ENCODE data around the gene MYOG.

DNA sequence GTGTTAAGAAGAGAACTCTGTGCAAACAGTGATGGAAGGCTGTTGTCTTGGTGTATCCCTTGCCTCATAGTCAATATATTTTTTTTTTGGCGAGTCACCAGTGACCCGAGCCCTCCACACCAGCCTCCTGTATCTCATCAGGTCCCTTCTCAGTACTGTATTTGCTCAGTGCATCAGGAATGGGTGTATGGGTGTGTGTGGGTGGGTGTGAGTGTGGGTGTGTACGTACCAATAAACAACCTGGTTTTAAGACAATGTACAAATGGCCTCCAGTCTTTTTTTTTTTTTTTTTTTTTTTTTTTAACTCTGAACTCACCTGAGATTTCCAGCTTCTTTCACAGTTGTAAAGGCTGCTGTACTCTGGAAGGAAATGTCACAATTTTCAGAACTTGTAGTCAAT, 7.3 kb downstream of the MYOG start:
- TF ChIP-seq, protein P1, sequence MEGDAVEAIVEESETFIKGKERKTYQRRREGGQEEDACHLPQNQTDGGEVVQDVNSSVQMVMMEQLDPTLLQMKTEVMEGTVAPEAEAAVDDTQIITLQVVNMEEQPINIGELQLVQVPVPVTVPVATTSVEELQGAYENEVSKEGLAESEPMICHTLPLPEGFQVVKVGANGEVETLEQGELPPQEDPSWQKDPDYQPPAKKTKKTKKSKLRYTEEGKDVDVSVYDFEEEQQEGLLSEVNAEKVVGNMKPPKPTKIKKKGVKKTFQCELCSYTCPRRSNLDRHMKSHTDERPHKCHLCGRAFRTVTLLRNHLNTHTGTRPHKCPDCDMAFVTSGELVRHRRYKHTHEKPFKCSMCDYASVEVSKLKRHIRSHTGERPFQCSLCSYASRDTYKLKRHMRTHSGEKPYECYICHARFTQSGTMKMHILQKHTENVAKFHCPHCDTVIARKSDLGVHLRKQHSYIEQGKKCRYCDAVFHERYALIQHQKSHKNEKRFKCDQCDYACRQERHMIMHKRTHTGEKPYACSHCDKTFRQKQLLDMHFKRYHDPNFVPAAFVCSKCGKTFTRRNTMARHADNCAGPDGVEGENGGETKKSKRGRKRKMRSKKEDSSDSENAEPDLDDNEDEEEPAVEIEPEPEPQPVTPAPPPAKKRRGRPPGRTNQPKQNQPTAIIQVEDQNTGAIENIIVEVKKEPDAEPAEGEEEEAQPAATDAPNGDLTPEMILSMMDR (IDR thresholded peaks at IDR 0.05; ENCODE audit: borderline replicate concordance, extremely low read depth, low read length, poor library complexity, severe bottlenecking): no peak
- TF ChIP-seq EZH2 (IDR thresholded peaks at IDR 0.05; ENCODE audit: borderline replicate concordance, low read depth, low read length, severe bottlenecking): no peak

All from DND-41 (cell line).